SK-N-SH treated with all-trans-retinoic acid at 6 μM for 48 hours (cell line): Measurements from ENCODE around the gene ARHGAP21.

Experiments used
- ARNTL ChIP-seq: fragments of 450-650 bp; formaldehyde crosslinking; IDR thresholded peaks from 2 replicates; pipeline ENCODE4 v1.5.0; 2020; ENCODE audit warnings: low read depth, mild to moderate bottlenecking, moderate library complexity, borderline replicate concordance
- CSDC2 ChIP-seq: fragments of 250-450 bp; sonication (Bioruptor Pico); IDR thresholded peaks from 2 replicates; pipeline ENCODE4 v1.5.0; 2020; ENCODE audit warnings: mild to moderate bottlenecking, moderate library complexity
- OSR1 ChIP-seq: fragments of 250-450 bp; sonication (Bioruptor Pico); IDR thresholded peaks from 2 replicates; pipeline ENCODE4 v1.8.0; 2022; ENCODE audit warnings: moderate library complexity, mild to moderate bottlenecking, inconsistent platforms
- TCF4 ChIP-seq: fragments of 250-450 bp; sonication (Bioruptor Pico); IDR thresholded peaks from 2 replicates; pipeline ENCODE4 v1.8.0; 2021; ENCODE audit warnings: mild to moderate bottlenecking, moderate library complexity, borderline replicate concordance
- ZFP30 ChIP-seq: fragments of 450-650 bp; formaldehyde crosslinking; IDR thresholded peaks from 2 replicates; pipeline ENCODE4 v1.5.0; 2022; ENCODE audit warnings: mild to moderate bottlenecking, moderate library complexity

DNA sequence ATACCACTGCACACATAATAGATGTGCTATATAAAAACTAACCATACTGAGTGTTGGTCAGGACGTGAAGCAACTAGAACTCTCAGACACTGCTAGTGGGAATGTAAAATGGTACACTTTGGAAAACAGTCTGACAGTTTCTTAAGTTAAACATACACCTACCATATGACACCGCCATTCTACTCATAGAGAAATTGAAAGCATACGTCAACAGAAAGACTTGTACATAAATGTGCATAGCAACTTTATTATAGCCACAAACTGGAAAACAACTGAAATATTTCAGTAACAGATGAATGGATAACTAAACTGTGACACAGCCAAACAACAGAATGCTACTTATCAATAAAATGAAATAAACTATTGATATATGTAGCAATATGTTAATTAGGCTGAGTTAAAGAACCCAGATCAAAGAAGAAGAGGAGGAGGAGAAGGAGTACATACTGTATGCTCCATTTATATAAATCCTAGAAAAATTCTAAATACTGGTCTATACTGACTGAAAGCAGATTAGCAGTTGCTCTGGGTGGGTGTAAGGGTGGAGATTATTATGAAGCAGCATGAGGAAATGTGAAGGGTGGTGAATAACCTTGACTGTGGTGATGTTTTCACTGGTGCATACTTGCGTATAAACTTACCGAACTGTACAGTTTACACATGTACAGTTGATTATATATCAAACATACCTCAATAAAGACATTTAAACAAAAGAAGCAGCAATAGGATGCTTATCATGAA lies 48.6 kb downstream of the ARHGAP21 start:
- no peak for TF ChIP-seq OSR1 (CRISPR knock-in tag)
- no peak for TF ChIP-seq ARNTL (CRISPR knock-in tag)
- no peak for TF ChIP-seq CSDC2 (CRISPR knock-in tag)
- no peak for TF ChIP-seq TCF4
- TF ChIP-seq ZFP30 (CRISPR knock-in tag): no peak
